AG08395 (cell line): ENCODE measurements around the gene FLAD1.

Experiments used
- DNase-seq: peaks from one replicate; pipeline ENCODE4 v3.0.0; 2012; ENCODE audit warnings: mixed read lengths, low spot score

Gene FLAD1

DNA sequence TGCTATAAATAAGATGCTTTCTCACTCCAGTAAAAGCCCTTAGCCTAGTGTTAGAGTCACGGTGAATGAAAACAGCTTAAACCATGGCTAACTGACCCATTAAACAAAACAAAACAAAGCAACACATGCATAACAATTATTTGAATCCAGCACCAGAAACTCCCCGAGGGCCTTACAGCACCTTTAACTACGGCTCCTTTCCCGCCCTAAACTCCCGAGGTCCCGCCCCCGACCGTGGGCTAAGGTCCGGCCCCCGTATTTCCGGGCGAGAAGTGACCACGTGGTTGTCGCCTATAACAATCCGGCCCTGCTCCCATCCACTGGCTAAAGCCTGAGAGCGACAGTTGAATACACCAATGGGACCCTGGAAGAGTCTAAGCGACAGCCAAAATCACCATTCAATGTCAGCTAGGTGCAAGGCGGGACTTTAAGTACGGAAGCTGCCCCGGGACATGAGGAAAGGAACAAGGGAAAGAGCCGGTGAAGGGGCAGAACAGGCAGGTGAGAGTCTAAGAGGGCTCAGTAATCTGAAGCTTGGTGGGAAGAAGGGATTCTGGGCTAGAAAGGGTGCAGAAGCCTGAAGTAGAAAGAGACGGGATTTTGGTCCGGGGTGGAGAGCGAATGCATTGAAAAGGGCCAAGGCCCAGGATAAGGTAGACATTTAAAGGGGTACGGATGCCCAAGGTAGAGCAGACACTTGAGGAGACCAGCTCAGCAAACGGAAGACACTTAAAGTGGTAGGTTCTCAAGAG lies at the start of gene FLAD1:
Gene FLAD1 (plus strand): TSS at position 448 of the 752 bp plus-strand sequence. CDS start 351 bp downstream, outside the sequence.
- DNase-seq = peak; percentile 99

DNA sequence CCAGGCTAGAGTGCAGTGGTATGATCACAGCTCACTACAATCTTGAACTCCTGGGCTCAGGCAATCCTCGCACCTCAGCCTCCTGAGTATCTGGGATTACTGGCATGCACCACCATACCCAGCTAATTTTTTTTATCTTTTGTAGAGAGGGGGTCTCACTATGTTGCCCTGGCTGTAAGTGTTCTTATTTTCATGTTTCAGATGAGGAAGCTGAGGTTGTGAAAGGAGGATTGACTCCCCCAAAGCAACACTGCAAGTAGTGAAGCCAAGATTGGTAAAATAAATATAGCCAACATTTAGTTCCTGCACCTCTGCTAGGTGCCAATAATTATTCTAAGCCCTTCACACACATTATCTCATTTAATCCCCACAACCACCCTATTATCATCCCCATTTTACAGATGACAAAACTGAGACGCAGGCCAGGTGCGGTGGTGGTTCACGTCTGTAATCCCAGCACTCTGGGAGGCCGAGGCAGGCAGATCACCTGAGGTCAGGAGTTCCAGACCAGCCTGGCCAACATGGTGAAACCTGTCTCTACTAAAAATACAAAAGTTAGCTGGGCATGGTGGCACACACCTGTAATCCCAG lies 48.7 kb upstream of the FLAD1 start:
- DNase-seq = no peak

- DNase-seq = no peak
Observed at GRCh38 chr1:154935749-154936554, 47.2 kb upstream of the FLAD1 start.

GRCh38 chr1:154936555-154937084 lies 46.5 kb upstream of the FLAD1 start, which contains the start of gene PMVK:
PMVK (minus strand) TSS chr1:154936719; CDS start chr1:154936685, 34 bp downstream.
- DNase-seq = peak; percentile 98

DNA sequence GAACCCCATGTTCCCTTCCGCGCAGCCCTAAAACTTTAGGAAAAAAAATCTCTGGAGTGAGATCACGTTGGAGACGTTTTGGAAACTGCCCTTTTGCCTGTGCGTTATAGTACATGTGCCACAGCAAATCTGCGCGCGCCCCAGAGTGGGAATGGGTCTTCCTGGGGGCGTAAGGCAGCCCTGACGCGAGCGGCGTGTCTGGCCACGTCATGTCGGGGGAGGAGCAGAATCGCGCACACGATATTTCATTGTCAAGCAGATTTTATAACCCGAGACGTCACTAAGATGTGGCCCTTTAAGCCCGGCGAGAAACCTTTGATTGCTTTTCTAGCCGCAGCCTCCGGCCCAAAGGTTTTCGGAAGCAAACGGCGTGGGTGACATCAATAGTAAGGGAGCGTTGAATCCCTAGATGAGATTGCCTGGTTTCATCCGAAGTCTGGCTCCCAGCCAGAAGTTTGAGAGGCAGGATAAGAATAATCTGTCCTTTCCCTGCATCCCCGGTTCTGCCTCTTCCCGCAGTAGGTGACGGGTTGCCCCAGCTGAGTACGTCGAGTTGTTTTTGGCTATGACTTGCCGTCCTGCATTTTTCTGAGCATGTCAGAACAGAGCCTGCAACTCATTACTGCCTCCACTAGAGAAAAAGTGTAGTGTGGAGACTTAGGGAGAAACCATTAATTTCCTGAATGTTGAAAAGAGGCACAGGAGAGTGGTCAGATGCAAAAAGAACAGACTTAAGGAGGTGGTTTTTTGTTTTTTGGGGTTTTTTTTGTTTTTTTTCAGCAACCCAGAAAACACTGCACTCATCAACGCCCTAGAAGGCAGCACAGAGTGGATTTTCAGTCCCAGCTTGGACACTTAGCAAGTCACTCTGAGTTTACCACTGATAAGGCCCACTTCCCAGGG lies 45.8 kb upstream of the FLAD1 start:
- peak; percentile 96 for DNase-seq

DNA sequence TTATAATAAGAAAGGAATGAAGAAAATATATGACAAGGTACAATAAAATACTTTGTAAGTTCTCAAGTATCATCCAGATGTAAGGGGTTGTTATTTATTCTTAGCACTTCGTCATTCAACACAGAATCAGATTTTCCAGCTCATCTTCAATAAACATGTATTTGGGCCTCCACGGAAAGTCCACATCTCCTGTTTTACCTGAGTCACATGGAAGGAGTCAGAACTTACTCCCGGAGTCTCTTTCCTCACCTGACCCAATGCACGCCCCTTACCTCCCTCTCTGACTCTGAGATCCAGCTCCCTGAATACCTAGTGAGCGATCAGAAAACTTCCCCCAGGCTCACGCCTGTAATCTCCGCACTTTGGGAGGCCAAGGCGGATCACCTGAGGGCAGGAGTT lies 45.2 kb upstream of the FLAD1 start:
- no peak for DNase-seq

DNA sequence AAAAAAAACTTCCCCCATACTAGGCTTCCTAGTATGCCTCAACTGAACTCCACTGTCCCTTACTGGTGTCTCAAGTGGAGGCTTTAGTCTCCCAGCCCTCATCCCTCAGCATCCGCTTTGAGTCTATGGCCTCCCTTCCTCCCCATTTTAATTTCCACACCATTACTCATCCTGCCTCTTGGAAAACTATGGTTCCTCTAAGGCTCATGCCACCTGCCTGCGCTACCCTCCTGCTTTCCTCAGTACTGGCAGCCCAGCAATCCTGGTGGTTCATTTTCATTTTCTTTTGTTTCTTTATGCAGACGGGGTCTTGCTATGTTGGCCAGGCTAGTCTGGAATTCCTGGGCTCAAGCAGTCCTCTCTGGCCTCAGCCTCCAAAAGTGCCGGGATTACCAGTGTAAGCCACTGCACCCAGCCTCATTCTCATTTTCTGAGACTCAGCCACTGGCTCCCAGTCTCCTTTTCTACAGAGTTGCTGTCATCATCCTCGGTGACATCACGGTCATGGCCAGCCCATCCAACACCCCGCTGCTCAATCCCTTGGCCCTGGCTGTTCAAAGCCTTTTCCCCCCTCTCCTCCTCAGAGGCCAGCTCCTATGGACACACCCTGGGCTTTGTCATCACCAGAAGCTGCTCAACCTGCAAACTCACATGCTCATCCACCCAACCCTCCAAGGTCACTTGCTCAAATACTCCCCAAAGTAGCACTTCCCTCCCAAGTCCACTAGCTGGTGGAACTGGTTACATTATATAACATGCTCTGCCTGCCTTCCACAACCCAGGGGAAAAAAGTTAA lies 44.3 kb upstream of the FLAD1 start:
- DNase-seq = no peak

DNA sequence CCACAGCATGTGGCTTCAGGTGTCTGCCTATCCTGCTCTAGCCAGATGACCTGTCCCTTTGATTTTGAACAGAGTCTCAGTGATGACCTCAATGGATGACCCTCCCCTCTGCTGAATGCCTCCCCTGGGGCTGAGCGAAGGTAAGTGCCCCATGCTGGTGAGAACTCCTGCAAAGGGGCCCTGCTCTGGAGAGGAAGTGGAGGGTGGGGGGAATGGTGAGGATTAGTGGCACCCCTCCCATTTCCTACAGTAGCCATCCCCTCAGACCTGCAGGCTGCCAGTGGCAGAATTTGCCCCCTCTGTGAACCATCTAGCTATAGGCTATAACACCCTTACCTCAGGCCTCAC lies 43.0 kb upstream of the FLAD1 start:
- no peak for DNase-seq

- DNase-seq = no peak
Observed at GRCh38 chr1:154940651-154941194, 42.4 kb upstream of the FLAD1 start.

DNA sequence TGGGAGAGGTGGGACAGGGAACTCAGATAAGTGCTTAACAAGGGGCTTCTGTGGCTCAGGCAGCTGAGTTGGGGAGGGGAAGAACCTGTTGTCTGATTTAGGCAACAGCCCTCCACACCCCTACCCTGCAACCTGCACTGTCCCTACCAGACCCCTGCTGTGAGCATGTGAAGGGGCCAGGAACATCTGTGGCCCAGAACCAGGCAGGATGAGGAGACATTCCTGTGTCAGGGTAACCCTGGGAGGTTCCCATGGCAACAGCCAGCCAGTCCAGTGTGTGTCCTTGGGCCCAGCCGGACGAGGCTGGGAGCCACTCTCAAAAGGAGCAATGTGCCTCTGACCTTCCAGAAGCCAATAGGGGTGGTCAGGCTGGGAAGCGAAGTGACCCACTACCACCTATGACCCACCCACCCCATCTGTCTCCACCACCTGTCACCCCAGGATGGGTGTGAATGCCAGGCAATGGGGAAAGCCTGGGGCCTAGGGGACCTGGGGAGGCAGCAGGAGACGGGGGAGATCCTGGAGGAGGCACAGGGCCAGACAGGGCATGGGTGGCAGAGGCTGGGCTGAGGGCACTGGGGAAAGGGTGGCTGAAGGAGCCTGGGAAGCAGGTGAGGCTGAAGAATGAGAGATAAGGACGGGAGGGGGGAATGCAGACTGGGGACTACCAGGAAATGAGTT lies 41.7 kb upstream of the FLAD1 start:
- peak; percentile 11 for DNase-seq

GRCh38 chr1:154943649-154944400 lies 39.3 kb upstream of the FLAD1 start:
- peak; percentile 56 for DNase-seq

GRCh38 chr1:154944401-154945159 lies 38.6 kb upstream of the FLAD1 start:
- no peak for DNase-seq

- no peak for DNase-seq
Observed at GRCh38 chr1:154945160-154945961, 37.8 kb upstream of the FLAD1 start.

- DNase-seq = no peak
Observed at GRCh38 chr1:154945962-154946850, 36.9 kb upstream of the FLAD1 start.

DNA sequence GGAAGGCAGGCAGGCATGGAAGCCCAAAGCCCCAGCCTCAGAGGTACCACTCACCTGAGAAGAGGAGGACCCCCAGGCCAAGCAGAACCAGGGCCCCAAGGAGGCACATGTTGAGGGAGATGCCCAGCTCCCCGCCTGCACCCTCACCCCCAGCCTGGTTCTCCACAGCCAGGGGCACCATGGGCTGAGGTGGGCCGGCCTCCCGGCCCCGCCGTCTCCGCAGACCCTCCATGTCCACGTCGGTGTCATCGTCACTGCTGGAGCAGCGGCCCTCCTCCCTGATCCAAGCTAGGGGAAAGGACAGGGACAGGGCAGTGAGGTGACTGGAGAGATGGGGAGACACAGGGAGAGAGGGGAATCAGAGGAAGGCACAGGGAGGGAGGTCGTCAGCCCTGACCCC lies 35.1 kb upstream of the FLAD1 start:
- DNase-seq = no peak

DNA sequence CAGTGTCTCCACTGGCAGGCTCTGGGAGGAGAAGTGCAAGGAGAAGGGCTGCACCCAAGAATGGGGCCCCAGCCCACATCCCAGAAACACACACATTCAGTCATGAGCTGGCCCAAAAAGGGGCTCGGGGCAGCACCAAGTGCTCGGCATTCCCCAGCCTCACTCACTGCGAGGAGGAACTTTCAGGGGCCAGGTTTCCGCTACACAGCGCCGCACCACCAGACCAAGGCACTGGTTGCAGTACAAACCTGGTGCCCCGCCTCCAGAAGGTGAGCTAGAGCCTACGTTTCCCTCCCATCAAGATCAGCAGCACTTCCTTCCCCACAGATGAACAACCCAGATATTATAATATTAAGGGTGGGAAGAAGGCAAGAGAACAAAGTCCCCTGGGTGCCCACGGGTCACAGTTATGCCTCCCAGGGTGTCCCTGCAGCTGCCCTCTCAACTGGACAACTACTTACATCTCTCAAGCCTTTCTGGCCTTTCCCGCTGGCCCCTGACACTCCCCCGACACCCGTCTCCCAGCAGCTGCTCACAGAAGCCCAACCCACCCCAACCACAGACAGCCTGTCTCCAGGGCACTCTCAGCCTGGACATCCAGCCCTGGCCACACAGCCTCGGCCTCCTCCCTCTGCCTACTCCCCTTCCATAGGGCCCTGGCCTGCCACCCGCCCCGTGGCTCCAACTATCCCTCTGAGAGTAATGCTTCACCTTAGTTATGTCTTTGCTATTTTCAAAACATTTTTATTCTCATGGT lies 31.1 kb upstream of the FLAD1 start:
- no peak for DNase-seq
